GM12873 (cell line): ENCODE data around the gene KCTD16.

Experiments used
- CTCF ChIP-seq: IDR thresholded peaks from 2 replicates; pipeline ENCODE4 v1.5.1; 2012; ENCODE audit warnings: low read depth, mild to moderate bottlenecking, moderate library complexity, low read length, control low read depth; ENCODE audit not compliant: insufficient read depth; ENCODE audit errors: missing control alignments

The KCTD16 gene

DNA sequence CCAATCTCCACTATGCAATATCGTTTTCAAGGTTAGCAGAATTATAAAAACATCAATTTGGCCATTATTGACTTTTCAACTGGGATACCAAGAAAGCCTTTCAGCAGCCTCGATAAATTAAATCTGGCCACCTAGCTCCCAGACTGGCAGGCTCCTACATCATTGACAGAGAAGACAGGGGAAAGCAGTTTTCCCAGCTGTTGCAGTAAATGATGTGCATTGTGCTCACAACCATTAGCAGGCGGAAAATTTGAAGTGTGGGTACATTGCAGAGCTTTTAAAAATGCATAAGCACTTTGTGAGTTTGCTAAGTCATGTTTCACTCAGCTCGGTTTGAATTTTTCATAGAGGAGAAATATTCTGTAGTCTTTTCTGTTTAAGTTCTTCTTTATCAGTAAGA, 297.9 kb downstream of the KCTD16 start:
- no peak for TF ChIP-seq CTCF

GRCh38 chr5:144469106-144469505, 298.4 kb downstream of the KCTD16 start:
- TF ChIP-seq CTCF, result no peak

DNA sequence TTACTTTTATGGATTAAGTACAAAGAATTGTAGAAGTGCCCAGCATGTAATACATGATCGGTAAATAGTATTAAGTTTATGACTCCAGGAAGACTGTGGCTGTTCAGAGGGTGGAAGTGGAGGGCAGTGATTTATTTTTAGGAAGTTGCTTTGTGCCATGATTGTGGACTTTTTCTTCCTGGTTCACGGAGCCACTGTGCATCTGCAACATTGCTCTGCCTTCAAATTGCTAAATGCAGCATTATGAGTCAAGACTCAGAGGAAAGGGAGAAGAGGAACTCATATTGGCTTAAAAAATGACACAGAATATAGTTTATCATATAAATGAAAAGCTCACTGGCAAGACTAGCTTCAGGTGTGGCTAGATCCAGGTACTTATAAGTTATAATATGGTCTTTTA, 301.5 kb downstream of the KCTD16 start:
- no peak for TF ChIP-seq CTCF

DNA sequence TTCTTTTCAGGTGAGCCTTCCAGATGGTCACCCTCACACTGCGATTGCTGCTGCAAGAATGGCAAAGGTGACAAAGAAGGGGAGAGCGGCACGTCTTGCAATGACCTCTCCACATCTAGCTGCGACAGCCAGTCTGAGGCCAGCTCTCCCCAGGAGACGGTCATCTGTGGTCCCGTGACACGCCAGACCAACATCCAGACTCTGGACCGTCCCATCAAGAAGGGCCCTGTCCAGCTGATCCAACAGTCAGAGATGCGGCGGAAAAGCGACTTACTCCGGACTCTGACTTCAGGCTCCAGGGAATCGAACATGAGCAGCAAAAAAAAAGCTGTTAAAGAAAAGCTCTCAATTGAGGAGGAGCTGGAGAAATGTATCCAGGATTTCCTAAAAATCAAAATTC, 303.0 kb downstream of the KCTD16 start:
- no peak for TF ChIP-seq CTCF

GRCh38 chr5:144478565-144478964, 307.9 kb downstream of the KCTD16 start:
- TF ChIP-seq CTCF, result no peak

DNA sequence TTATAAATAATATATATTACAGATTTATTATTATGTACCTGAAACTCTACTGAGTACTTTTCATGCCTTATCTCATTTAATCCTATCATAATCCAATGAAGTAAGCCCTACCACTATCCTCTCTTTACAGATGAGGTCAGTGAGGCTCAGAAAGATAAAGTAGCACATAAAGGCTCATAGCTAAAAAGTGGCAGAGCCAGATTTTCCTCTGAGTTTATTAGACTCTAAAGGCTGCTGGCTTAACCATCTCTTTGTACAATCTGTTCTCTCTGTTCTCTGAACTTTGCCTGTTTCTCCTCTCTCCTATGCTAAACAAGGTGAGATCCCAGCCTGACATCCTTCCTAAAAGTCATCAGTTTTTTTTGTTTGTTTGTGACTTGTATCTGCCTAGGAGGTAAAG, 311.2 kb downstream of the KCTD16 start:
- TF ChIP-seq CTCF, result no peak

- TF ChIP-seq CTCF, result no peak
Observed at GRCh38 chr5:144484124-144484897, 313.6 kb downstream of the KCTD16 start.
